ENCODE measurements around the gene PDE4C.

DNA sequence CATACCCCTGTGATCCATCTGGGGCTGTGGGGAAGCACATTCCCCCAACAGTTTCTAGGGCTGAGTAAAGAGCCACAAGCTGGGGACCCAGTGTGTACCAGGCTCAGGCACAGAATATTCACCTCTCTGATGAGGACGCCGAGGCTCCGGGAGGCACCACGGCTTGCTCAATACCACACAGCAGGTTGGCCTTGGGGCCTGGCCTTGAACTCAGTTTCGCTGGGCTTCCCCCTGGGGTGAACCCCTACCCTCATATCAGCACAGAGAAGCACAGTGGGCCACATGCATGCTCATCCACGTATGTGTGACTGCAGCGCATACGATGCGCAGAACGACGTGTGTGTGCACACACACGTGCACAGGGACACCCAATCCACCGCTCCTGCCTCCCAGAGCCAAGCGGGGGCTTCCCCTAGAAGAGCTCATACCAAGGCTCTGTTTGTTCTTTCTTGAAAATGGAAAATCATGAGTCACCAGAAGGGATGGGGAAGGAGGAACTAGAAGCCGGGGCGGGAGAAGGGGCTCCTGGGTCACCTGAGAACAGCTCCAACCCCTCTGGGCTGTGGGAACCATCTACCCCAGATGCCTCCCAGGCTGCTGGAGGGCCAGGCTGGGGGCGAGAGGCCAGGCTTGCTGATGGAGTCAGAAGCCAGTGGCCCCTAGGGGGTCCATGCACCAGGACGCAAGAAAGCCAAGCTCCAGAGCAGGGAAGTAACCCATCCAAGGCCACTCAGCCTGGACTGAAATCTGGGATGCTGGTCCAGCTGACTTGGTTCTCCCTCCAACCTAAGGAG, 4.9 kb upstream of the PDE4C start:
- TF ChIP-seq, protein P1, sequence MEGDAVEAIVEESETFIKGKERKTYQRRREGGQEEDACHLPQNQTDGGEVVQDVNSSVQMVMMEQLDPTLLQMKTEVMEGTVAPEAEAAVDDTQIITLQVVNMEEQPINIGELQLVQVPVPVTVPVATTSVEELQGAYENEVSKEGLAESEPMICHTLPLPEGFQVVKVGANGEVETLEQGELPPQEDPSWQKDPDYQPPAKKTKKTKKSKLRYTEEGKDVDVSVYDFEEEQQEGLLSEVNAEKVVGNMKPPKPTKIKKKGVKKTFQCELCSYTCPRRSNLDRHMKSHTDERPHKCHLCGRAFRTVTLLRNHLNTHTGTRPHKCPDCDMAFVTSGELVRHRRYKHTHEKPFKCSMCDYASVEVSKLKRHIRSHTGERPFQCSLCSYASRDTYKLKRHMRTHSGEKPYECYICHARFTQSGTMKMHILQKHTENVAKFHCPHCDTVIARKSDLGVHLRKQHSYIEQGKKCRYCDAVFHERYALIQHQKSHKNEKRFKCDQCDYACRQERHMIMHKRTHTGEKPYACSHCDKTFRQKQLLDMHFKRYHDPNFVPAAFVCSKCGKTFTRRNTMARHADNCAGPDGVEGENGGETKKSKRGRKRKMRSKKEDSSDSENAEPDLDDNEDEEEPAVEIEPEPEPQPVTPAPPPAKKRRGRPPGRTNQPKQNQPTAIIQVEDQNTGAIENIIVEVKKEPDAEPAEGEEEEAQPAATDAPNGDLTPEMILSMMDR (IDR thresholded peaks at IDR 0.05 in 8 of 11, conservative IDR thresholded peaks at IDR 0.05 in 3 of 11): no peak
- TF ChIP-seq POLR2A (IDR thresholded peaks at IDR 0.05) (no peak), POLR2AphosphoS5 (IDR thresholded peaks at IDR 0.05) (no peak)
